ENCODE measurements around the gene TLL2.

Gene TLL2

GRCh38 chr10:96436035-96436434 is 77.7 kb downstream of the TLL2 start:
- no peak for DNase-seq (ENCODE audit: low spot score)
- in situ Hi-C loops (cut with MboI; ENCODE audit: low pct_unique_long_range_greater_than_20kb, low sequenced_read_pairs, unreplicated experiment) = no loop called here
- TF ChIP-seq CTCF (IDR thresholded peaks at IDR 0.05; ENCODE audit: extremely low read depth, insufficient read depth, missing control alignments) = no peak

DNA sequence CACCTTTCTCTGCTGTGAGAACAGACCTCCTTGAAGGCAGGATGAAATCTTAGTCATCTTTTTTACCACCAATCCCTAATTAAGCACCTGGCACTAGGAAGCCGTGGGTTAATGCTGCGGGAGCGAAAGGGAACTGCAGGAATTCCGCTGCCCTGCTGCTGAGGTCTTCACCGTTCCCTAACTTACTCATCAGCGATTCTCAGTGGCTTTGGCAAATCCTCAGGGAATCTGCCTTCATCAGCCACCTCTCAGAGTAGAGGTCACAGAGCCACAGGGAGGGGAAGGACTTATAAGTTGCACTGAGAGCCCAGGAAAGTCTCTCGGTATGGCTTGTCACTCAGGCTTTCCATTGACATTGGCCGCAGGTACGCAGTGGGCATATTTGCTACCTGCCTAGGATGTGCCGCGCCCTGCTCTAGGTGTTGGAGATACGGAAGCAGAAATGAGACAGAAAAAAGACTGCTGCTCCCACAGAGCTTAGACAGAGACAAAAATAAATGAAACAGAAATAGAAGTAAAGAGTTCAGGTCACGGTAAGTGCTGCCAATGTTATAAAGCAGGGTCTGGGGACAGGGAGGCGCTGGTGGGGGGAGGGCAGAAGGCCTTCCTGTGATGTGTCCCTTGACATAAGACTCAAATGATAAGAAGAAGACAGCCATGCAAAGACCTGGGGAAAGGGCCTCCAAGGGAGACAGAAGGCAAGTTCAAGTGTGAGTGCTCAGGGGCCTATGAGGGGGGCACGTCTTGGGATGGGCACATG is 82.3 kb downstream of the TLL2 start:
- in situ Hi-C loops (cut with MboI; ENCODE audit: low pct_unique_long_range_greater_than_20kb, low sequenced_read_pairs, unreplicated experiment) = no loop called here
- no peak for TF ChIP-seq CTCF (IDR thresholded peaks at IDR 0.05; ENCODE audit: extremely low read depth, insufficient read depth, missing control alignments)
- no peak for DNase-seq (ENCODE audit: low spot score)

- DNase-seq (ENCODE audit: low spot score) = no peak
- in situ Hi-C loops (cut with MboI; ENCODE audit: low pct_unique_long_range_greater_than_20kb, low sequenced_read_pairs, unreplicated experiment) = no loop called here
- no peak for TF ChIP-seq CTCF (IDR thresholded peaks at IDR 0.05; ENCODE audit: extremely low read depth, insufficient read depth, missing control alignments)
Observed at GRCh38 chr10:96427291-96427690, 86.4 kb downstream of the TLL2 start.

- DNase-seq (ENCODE audit: low spot score) = no peak
- in situ Hi-C loops (cut with MboI; ENCODE audit: low pct_unique_long_range_greater_than_20kb, low sequenced_read_pairs, unreplicated experiment) = no loop called here
- no peak for TF ChIP-seq CTCF (IDR thresholded peaks at IDR 0.05; ENCODE audit: extremely low read depth, insufficient read depth, missing control alignments)
Observed at GRCh38 chr10:96422525-96422924, 91.2 kb downstream of the TLL2 start.

DNA sequence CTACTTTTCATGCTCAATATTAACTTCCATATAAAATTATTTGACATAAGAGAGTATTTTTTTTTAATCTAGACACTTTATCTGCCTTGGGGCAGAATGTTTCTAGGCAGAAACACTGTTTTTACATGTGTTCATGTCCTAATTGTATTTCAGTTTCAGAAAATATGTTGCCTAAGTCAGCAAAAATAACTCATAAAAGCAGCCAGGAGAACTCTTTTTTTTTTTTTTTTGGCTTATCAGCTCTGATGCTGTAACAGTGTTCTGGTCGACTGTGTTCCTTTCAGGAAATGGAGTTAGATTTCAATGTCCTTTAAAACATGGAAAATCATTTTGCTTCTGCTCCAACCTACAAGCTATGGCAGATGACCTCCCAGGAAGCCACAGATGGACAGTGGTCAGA is 91.7 kb downstream of the TLL2 start:
- in situ Hi-C loops (cut with MboI; ENCODE audit: low pct_unique_long_range_greater_than_20kb, low sequenced_read_pairs, unreplicated experiment) = no loop called here
- no peak for TF ChIP-seq CTCF (IDR thresholded peaks at IDR 0.05; ENCODE audit: extremely low read depth, insufficient read depth, missing control alignments)
- DNase-seq (ENCODE audit: low spot score) = no peak

DNA sequence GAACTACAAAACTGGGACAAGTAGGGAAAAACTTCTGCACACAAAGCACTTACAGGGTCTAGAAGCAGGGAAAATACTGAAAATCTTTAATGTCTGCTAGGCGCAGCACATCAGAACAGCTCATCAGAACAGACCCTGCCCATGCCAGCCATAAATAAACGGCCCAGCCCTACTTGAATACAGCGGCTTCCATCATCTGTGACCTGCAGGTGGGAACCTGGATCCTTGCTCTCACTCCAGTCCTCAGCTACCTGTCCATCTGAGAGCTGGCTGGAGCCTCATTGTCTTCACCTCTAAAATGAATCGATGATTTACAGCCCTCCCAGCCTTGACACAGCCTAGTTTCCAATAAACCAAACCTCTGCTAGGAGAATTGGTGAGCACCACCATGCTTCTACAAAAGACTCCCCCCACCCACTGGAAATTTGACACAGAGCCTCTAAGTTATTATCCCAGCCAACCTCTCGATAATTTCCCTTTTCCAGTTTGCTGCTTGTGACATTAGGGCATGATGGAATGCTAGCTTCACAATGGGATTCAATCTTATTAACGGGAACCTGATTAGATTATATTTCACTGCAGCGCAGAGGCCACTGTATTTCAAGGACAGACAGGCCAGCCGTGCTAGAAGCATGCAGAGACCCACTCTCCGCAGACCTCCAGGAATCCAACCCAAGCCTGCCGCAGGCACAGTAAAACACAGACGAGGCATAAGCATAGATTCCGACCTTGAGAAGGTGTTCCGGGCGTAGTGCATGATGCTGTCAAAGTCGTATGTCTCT is 93.3 kb downstream of the TLL2 start:
- no peak for DNase-seq (ENCODE audit: low spot score)
- TF ChIP-seq CTCF (IDR thresholded peaks at IDR 0.05; ENCODE audit: extremely low read depth, insufficient read depth, missing control alignments) = no peak
- in situ Hi-C loops (cut with MboI; ENCODE audit: low pct_unique_long_range_greater_than_20kb, low sequenced_read_pairs, unreplicated experiment) = no loop called here
